ENCODE measurements around the gene TARBP2. TPM values are rescaled to one million over a fixed set of nuclear protein-coding genes. Genes with fewer than 3 reads are reported as not detected.
A peak's percentile ranks its signal among the peaks of the same experiment; 100 is the strongest.

TARBP2 gene
- 10 to 100 TPM; 45.2 to 46.1 TPM for total RNA-seq
- polyA plus RNA-seq, result 10 to 100 TPM; 27.0 to 32.1 (median 27.9) TPM
- total RNA-seq, result 32.5 to 68.7 (median 38.7) reads per million in 6 experiments

- H3K27me3 Mint-ChIP-seq, result no peaks in the 10 kb centered on the region
- ATAC-seq, result peak; percentile 78 to 81
- H3K4me1 Mint-ChIP-seq, result peaks cover 22 to 55% (median 44%) of the 10 kb centered on the region in 4 donors
These were observed at the start of gene TARBP2 for GRCh38 chr12:53500776-53501614. TARBP2 (plus strand) TSS chr12:53501283; CDS start chr12:53501409, 126 bp downstream.

GRCh38 chr12:53451661-53452158, 49.4 kb upstream of the TARBP2 start, which contains the start of gene PCBP2:
PCBP2 (plus strand) TSS chr12:53452102; CDS start chr12:53454801, 2,699 bp downstream.
- peak; percentile 92 to 99 (median 96) for DNase-seq
- POLR2A ChIA-PET, result interaction anchor here (0.7 to 2.3 kb wide), 8 partner anchors 10 to 151 kb away, joined by 3 to 15 read pairs (median 4); partner anchors contain the start of genes AAAS, PRR13 and TARBP2
- Mint-ChIP-seq H3K27me3 (peaks cover 0 to 1% (median 0%) of the 10 kb centered on the region in 5 donors), H3K9me3 (no peaks in the 10 kb centered on the region), H3K4me3 (peak within 1 kb of the TSS; percentile 90 to 100 (median 99)), H3K36me3 (peaks cover 0 to 48% (median 4%) of the 10 kb centered on the region in 3 donors), H3K4me1 (peaks cover 19 to 45% (median 38%) of the 10 kb centered on the region in 4 donors), H3K27ac (peak within 1 kb of the TSS; percentile 89 to 100 (median 100))
- ATAC-seq, result peak; percentile 95 to 96

More at GRCh38 chr12:53500776-53501614, at the start of gene TARBP2:
- DNase-seq, result peak; percentile 90 to 99 (median 99)
- Mint-ChIP-seq H3K27ac (peak within 1 kb of the TSS; percentile 90 to 99 (median 97)), H3K9me3 (no peaks in the 10 kb centered on the region), H3K4me3 (peak within 1 kb of the TSS; percentile 89 to 96 (median 94)), H3K36me3 (peaks cover 0 to 19% (median 1%) of the 10 kb centered on the region in 3 donors)
- POLR2A ChIA-PET, result interaction anchor here (0.6 to 4.2 kb wide), 33 partner anchors 8 to 779 kb away, joined by 3 to 48 read pairs (median 6); partner anchors contain the start of genes AAAS, ATP5MC2, CBX5 and CSAD

GRCh38 chr12:53452159-53453077, 48.7 kb upstream of the TARBP2 start:
- H3K36me3 Mint-ChIP-seq, result peaks cover 0 to 52% (median 4%) of the 10 kb centered on the region in 3 donors
- no peaks in the 10 kb centered on the region for H3K9me3 Mint-ChIP-seq
- H3K27ac Mint-ChIP-seq, result peak overlapping the region; percentile 89 to 100 (median 100)
- H3K4me3 Mint-ChIP-seq, result peak overlapping the region; percentile 90 to 100 (median 99)
- peak; percentile 19 to 29 for ATAC-seq
- H3K4me1 Mint-ChIP-seq, result peaks cover 17 to 44% (median 38%) of the 10 kb centered on the region in 4 donors
- POLR2A ChIA-PET, result interaction anchor here (0.7 to 4.0 kb wide), 8 partner anchors 11 to 180 kb away, joined by 3 to 36 read pairs (median 5); partner anchors contain the start of genes AAAS, MAP3K12, PRR13 and TARBP2
- H3K27me3 Mint-ChIP-seq, result peaks cover 0 to 1% (median 0%) of the 10 kb centered on the region in 5 donors
- peak; percentile 70 to 93 (median 80) for DNase-seq

- H3K27ac Mint-ChIP-seq, result peak overlapping the region in 9 of 10 donors; percentile 74 to 100 (median 99)
- DNase-seq (no peak), ATAC-seq (no peak)
- no peaks in the 10 kb centered on the region for H3K9me3 Mint-ChIP-seq
- peaks cover 0 to 57% (median 9%) of the 10 kb centered on the region in 3 donors for H3K36me3 Mint-ChIP-seq
- POLR2A ChIA-PET, result interaction anchor here (0.5 to 4.0 kb wide), 6 partner anchors 11 to 132 kb away, joined by 4 to 36 read pairs (median 6); partner anchors contain the start of genes AAAS, MAP3K12 and TARBP2
- peak overlapping the region; percentile 90 to 100 (median 99) for H3K4me3 Mint-ChIP-seq
- H3K27me3 Mint-ChIP-seq, result peaks cover 0 to 1% (median 0%) of the 10 kb centered on the region in 5 donors
- H3K4me1 Mint-ChIP-seq, result peaks cover 15 to 45% (median 40%) of the 10 kb centered on the region in 4 donors
These were observed 47.0 kb upstream of the TARBP2 start for GRCh38 chr12:53453953-53454640.

- Mint-ChIP-seq H3K27me3 (peaks cover 0 to 1% (median 0%) of the 10 kb centered on the region in 5 donors), H3K36me3 (peaks cover 0 to 61% (median 10%) of the 10 kb centered on the region in 3 donors), H3K27ac (peak overlapping the region in 6 of 10 donors; percentile 13 to 89 (median 52)), H3K4me3 (peak overlapping the region in 9 of 10 donors; percentile 33 to 100 (median 97)), H3K9me3 (no peaks in the 10 kb centered on the region), H3K4me1 (peaks cover 16 to 47% (median 42%) of the 10 kb centered on the region in 4 donors)
- DNase-seq (no peak), ATAC-seq (no peak)
- POLR2A ChIA-PET, result interaction anchor here (1.2 to 4.0 kb wide), 4 partner anchors 10 to 46 kb away, joined by 4 to 36 read pairs (median 6); partner anchors contain the start of genes MAP3K12 and TARBP2
These were observed 46.4 kb upstream of the TARBP2 start for GRCh38 chr12:53454707-53455106.

- Mint-ChIP-seq H3K27me3 (peaks cover 0 to 1% (median 0%) of the 10 kb centered on the region in 5 donors), H3K4me1 (peaks cover 24 to 55% (median 49%) of the 10 kb centered on the region in 4 donors), H3K36me3 (peaks cover 9 to 82% (median 25%) of the 10 kb centered on the region in 3 donors), H3K27ac (no peak overlapping the region), H3K4me3 (no peak overlapping the region), H3K9me3 (no peaks in the 10 kb centered on the region)
- ATAC-seq (no peak), DNase-seq (no peak)
- POLR2A ChIA-PET, result no interaction called here
These were observed 44.3 kb upstream of the TARBP2 start for GRCh38 chr12:53456654-53457366.

- Mint-ChIP-seq H3K4me1 (peaks cover 22 to 56% (median 42%) of the 10 kb centered on the region in 4 donors), H3K4me3 (peak overlapping the region in 2 of 10 donors; percentile 24 to 39), H3K27ac (peak overlapping the region in 2 of 10 donors; percentile 10 to 22), H3K27me3 (no peaks in the 10 kb centered on the region), H3K36me3 (peaks cover 15 to 97% (median 36%) of the 10 kb centered on the region in 3 donors), H3K9me3 (no peaks in the 10 kb centered on the region)
- POLR2A ChIA-PET, result interaction anchor here (1.9 kb wide), 1 partner anchor 42 kb away, joined by 6 read pairs; the partner anchor contains the start of gene TARBP2
- ATAC-seq (no peak), DNase-seq (no peak)
These were observed 42.0 kb upstream of the TARBP2 start for GRCh38 chr12:53459097-53459496.

- DNase-seq, result no peak
- Mint-ChIP-seq H3K9me3 (no peaks in the 10 kb centered on the region), H3K4me3 (peak overlapping the region in 2 of 10 donors; percentile 26 to 56), H3K4me1 (peaks cover 20 to 55% (median 36%) of the 10 kb centered on the region in 4 donors), H3K36me3 (peaks cover 15 to 97% (median 37%) of the 10 kb centered on the region in 3 donors), H3K27me3 (no peaks in the 10 kb centered on the region), H3K27ac (peak overlapping the region in 6 of 10 donors; percentile 6 to 75 (median 39))
- POLR2A ChIA-PET, result interaction anchor here (0.6 to 1.5 kb wide), 2 partner anchors 12 to 290 kb away, joined by 3 to 4 read pairs; no protein-coding TSS in a partner anchor
- no peak for ATAC-seq
These were observed 40.0 kb upstream of the TARBP2 start for GRCh38 chr12:53461059-53461458.

- peaks cover 15 to 97% (median 37%) of the 10 kb centered on the region in 3 donors for H3K36me3 Mint-ChIP-seq
- H3K9me3 Mint-ChIP-seq, result no peaks in the 10 kb centered on the region
- POLR2A ChIA-PET, result interaction anchor here (1.0 to 1.1 kb wide), 2 partner anchors 9 to 47 kb away, joined by 3 to 8 read pairs; no protein-coding TSS in a partner anchor
- no peak overlapping the region for H3K4me3 Mint-ChIP-seq
- DNase-seq (no peak), ATAC-seq (no peak)
- no peak overlapping the region for H3K27ac Mint-ChIP-seq
- no peaks in the 10 kb centered on the region for H3K27me3 Mint-ChIP-seq
- peaks cover 20 to 57% (median 39%) of the 10 kb centered on the region in 4 donors for H3K4me1 Mint-ChIP-seq
These were observed 39.5 kb upstream of the TARBP2 start for GRCh38 chr12:53461591-53461990.

- POLR2A ChIA-PET, result no interaction called here
- Mint-ChIP-seq H3K27ac (peak overlapping the region in 2 of 10 donors; percentile 15 to 68), H3K27me3 (no peaks in the 10 kb centered on the region), H3K4me1 (peaks cover 24 to 62% (median 44%) of the 10 kb centered on the region in 4 donors), H3K4me3 (no peak overlapping the region), H3K9me3 (no peaks in the 10 kb centered on the region), H3K36me3 (peaks cover 15 to 98% (median 38%) of the 10 kb centered on the region in 3 donors)
- ATAC-seq, result no peak
- no peak for DNase-seq
These were observed 38.1 kb upstream of the TARBP2 start for GRCh38 chr12:53462935-53463334.
